Measurements from ENCODE around the gene FAM114A1. TPM values are rescaled to one million over a fixed set of nuclear protein-coding genes. Genes with fewer than 3 reads are reported as not detected.
A peak's percentile ranks its signal among the peaks of the same experiment; 100 is the strongest.

The FAM114A1 gene
- total RNA-seq, 2 experiments from 2014 or later: not detected

GRCh38 chr4:38980903-38981676 lies 113.5 kb downstream of the FAM114A1 start:
- ATAC-seq (ENCODE audit: poor library complexity): no peak
- intact Hi-C loops (cut with DNase I, micrococcal nuclease): no loop called here

GRCh38 chr4:38982361-38983095 lies 114.9 kb downstream of the FAM114A1 start:
- intact Hi-C loops (cut with DNase I, micrococcal nuclease): no loop called here
- peaks cover 11% of the 10 kb centered on the region for H3K4me1 ChIP-seq (ENCODE audit: insufficient read depth, low read length)
- no peak overlapping the region for H3K4me3 ChIP-seq (ENCODE audit: low read length)
- H3K27ac ChIP-seq (ENCODE audit: low read depth in 1 of 2, low read length in 2 of 2): no peak overlapping the region
- DNase-seq (no peak), ATAC-seq (ENCODE audit: poor library complexity) (no peak)
- peaks cover 67% of the 10 kb centered on the region for H3K36me3 Mint-ChIP-seq (ENCODE audit: low read depth)
- H3K27me3 ChIP-seq (ENCODE audit: control insufficient read depth in 1 of 2, insufficient read depth in 2 of 2, low read length in 2 of 2): no peaks in the 10 kb centered on the region
- POLR2A ChIA-PET: interaction anchor here (1.3 kb wide), 1 partner anchor 48 kb away, joined by 3 read pairs; no protein-coding TSS in a partner anchor
- H3K9me3 ChIP-seq (ENCODE audit: control insufficient read depth in 1 of 2, insufficient read depth in 1 of 2, low read length in 2 of 2): no peaks in the 10 kb centered on the region
- H3K27me3 Mint-ChIP-seq: no peaks in the 10 kb centered on the region
- H3K4me3 Mint-ChIP-seq: no peak overlapping the region
- H3K4me1 Mint-ChIP-seq (ENCODE audit: low read depth): peaks cover 43% of the 10 kb centered on the region
- no peaks in the 10 kb centered on the region for H3K9me3 Mint-ChIP-seq
- CTCF ChIA-PET: interaction anchor here (0.6 kb wide), 1 partner anchor 32 kb away, joined by 3 read pairs; no protein-coding TSS in a partner anchor
- H3K36me3 ChIP-seq (ENCODE audit: insufficient read depth, low read length): peaks cover 18% of the 10 kb centered on the region
- H3K27ac Mint-ChIP-seq: no peak overlapping the region
- no peak for TF ChIP-seq CTCF (IDR thresholded peaks at IDR 0.05)

More at GRCh38 chr4:38980903-38981676, 113.5 kb downstream of the FAM114A1 start:
- peaks cover 61% of the 10 kb centered on the region for H3K36me3 Mint-ChIP-seq (ENCODE audit: low read depth)
- no peaks in the 10 kb centered on the region for H3K9me3 Mint-ChIP-seq
- no peak overlapping the region for H3K27ac Mint-ChIP-seq
- TF ChIP-seq CTCF (IDR thresholded peaks at IDR 0.05): no peak
- no peaks in the 10 kb centered on the region for H3K27me3 ChIP-seq (ENCODE audit: control insufficient read depth in 1 of 2, insufficient read depth in 2 of 2, low read length in 2 of 2)
- no peaks in the 10 kb centered on the region for H3K27me3 Mint-ChIP-seq
- ChIA-PET POLR2A (no interaction called here), CTCF (no interaction called here)
- H3K27ac ChIP-seq (ENCODE audit: low read depth in 1 of 2, low read length in 2 of 2): no peak overlapping the region
- H3K9me3 ChIP-seq (ENCODE audit: control insufficient read depth in 1 of 2, insufficient read depth in 1 of 2, low read length in 2 of 2): no peaks in the 10 kb centered on the region
- H3K36me3 ChIP-seq (ENCODE audit: insufficient read depth, low read length): peaks cover 21% of the 10 kb centered on the region
- peak in 1 of 14 experiments; percentile 17 for DNase-seq
- H3K4me3 ChIP-seq (ENCODE audit: low read length): no peak overlapping the region
- H3K4me3 Mint-ChIP-seq: no peak overlapping the region
- H3K4me1 ChIP-seq (ENCODE audit: insufficient read depth, low read length): peaks cover 7% of the 10 kb centered on the region
- H3K4me1 Mint-ChIP-seq (ENCODE audit: low read depth): peaks cover 35% of the 10 kb centered on the region

GRCh38 chr4:38983291-38983690 lies 115.7 kb downstream of the FAM114A1 start:
- H3K27me3 ChIP-seq (ENCODE audit: control insufficient read depth in 1 of 2, insufficient read depth in 2 of 2, low read length in 2 of 2): no peaks in the 10 kb centered on the region

More at GRCh38 chr4:38983291-38983690, 115.7 kb downstream of the FAM114A1 start:
- Histone ChIP-seq H3K36me3 (ENCODE audit: insufficient read depth, low read length) (peaks cover 18% of the 10 kb centered on the region), H3K27ac (ENCODE audit: low read depth in 1 of 2, low read length in 2 of 2) (no peak overlapping the region), H3K4me3 (ENCODE audit: low read length) (no peak overlapping the region), H3K4me1 (ENCODE audit: insufficient read depth, low read length) (peaks cover 11% of the 10 kb centered on the region), H3K9me3 (ENCODE audit: control insufficient read depth in 1 of 2, insufficient read depth in 1 of 2, low read length in 2 of 2) (no peaks in the 10 kb centered on the region)
- H3K4me3 Mint-ChIP-seq: no peak overlapping the region
- no peak overlapping the region for H3K27ac Mint-ChIP-seq
- peaks cover 68% of the 10 kb centered on the region for H3K36me3 Mint-ChIP-seq (ENCODE audit: low read depth)
- no peaks in the 10 kb centered on the region for H3K27me3 Mint-ChIP-seq
- no peak for DNase-seq
- POLR2A ChIA-PET: no interaction called here
- ATAC-seq (ENCODE audit: poor library complexity): no peak
- no peaks in the 10 kb centered on the region for H3K9me3 Mint-ChIP-seq
- intact Hi-C loops (cut with DNase I, micrococcal nuclease): no loop called here
- peaks cover 49% of the 10 kb centered on the region for H3K4me1 Mint-ChIP-seq (ENCODE audit: low read depth)
- no peak for TF ChIP-seq CTCF (IDR thresholded peaks at IDR 0.05)
- CTCF ChIA-PET: interaction anchor here (0.6 kb wide), 1 partner anchor 31 kb away, joined by 3 read pairs; no protein-coding TSS in a partner anchor

All from CD4-positive, alpha-beta T cell (primary cell).